ENCODE measurements around the gene ISOC2.
A peak's percentile ranks its signal among the peaks of the same experiment; 100 is the strongest.

Gene ISOC2

GRCh38 chr19:55477905-55478304 is 16.5 kb upstream of the ISOC2 start:
- DNase-seq (ENCODE audit: low read depth), result no peak

GRCh38 chr19:55476100-55476775 is 14.8 kb upstream of the ISOC2 start, which contains the start of gene ZNF628:
Gene ZNF628 (plus strand): TSS chr19:55476617. CDS start chr19:55479911, 3,294 bp downstream.
- DNase-seq (ENCODE audit: low read depth), result peak; percentile 81

- no peak for DNase-seq (ENCODE audit: low read depth)
Measured at GRCh38 chr19:55474269-55475265, 13.1 kb upstream of the ISOC2 start.

DNA sequence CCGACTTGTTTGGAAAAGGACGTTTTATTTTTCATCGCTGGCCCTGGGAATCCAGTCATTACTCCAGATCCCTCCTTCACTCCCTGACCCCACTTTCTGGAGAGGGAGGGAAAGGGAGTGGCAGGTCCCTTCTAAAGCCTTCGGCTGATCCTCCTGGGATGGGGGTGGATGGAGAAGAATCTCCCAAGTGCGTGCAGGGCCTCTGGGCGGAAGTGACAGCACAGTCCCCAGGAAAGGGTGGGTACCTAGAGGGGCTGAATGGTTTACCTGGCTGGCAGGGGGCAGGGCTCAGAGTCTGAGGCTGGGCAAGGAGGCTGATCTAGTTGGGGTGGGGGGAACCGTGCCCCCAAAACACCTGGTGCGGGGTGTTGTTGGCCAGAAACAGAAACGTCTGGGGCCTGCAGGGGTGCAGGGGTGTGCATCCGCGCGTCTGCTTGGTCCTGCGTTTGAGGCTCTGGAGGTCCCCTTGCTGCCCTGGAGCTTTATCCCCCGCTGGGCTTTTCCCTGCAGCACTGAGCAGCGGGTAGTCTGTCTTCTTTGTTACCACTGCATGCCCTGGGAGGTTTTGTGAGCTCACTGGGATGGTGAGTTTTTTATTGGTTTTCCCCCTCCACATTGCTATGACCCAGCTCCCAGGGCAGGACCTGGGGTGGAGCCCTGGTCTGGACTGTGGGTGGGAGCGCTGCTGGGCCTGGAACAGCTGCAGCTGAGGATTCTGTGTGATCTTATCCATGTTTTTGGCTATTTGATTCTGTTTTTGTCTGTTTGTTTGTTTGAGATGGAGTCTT is 12.0 kb upstream of the ISOC2 start:
- DNase-seq (ENCODE audit: low read depth), result no peak

DNA sequence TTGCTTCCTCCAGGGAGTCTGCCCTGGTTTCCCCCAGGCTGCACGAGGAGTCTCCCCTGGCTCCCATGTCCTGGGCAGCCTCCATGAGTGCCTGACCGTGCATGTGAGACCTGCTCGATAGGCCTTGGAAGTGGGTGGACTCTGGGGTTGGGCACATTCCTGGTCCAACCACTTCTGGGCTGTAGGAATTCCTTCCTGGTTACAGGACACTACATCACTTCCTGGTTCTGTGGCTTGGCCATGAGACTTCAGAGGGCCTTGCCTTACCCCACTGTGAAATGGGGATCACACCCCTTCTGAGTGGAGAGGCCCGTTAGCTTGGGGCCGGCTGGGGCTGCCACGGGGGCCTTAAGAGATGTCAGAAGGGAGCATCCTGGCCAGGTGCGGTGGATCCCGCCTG is 11.0 kb upstream of the ISOC2 start:
- DNase-seq (ENCODE audit: low read depth), result no peak

GRCh38 chr19:55471266-55471665 is 9.8 kb upstream of the ISOC2 start:
- DNase-seq (ENCODE audit: low read depth), result no peak

- no peak for DNase-seq (ENCODE audit: low read depth)
Measured at GRCh38 chr19:55468054-55468393, 6.6 kb upstream of the ISOC2 start.

- no peak for DNase-seq (ENCODE audit: low read depth)
Measured at GRCh38 chr19:55467236-55468053, 6.0 kb upstream of the ISOC2 start.

DNA sequence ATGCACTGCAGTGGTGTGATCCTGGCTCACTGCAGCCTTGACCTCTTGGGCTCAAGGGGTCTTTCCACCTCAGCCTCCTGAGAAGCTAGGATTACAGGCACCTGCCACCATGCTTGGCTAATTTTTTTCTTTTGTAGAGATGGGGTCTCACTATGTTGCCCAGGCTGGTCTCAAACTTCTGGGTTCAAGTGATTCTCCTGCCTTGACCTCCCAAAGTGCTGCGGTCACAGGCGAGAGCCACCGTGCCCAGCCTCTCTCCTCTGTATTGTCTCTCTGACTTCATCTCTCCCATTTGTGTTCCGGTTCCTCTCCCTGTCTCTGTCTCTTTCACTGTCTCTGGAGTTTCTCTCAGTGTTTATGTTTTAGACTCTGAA is 4.8 kb upstream of the ISOC2 start:
- DNase-seq (ENCODE audit: low read depth), result no peak

DNA sequence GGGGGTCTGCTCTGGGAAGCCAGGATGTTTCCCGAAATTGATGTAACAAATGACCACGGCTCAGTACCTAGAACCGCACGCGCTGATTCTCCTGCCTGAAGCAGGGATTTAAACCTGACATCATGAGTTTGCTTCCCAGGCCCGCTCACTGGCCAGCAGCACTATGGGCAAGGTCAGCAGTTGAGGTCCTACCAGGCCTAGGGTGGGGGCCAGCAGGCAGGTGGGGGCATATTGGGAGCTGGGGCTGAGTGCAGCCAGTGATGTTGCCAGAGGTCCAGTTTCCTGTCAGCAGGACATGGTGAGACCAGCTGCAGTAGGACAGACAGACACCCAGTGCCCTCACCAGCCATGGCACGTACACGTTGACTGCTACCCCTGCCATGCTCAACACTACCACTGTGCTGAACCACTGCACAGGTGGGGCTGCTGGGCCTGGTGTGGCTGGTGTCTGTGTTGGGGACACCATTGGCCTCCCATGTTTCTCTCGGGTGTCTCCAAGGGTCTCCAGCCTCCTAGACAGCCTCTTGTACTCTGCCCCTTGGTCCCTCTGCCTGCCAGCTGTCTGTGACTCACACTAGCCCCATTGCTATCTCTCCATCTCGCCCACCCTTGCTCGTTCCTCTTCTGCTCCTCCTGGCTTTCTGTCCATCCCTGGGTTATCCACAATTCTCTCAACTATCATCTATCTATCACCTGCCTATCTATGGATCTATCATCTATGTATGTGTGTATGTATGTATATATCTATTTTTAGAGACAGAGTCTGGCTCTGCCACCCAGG is 4.2 kb upstream of the ISOC2 start:
- no peak for DNase-seq (ENCODE audit: low read depth)

DNA sequence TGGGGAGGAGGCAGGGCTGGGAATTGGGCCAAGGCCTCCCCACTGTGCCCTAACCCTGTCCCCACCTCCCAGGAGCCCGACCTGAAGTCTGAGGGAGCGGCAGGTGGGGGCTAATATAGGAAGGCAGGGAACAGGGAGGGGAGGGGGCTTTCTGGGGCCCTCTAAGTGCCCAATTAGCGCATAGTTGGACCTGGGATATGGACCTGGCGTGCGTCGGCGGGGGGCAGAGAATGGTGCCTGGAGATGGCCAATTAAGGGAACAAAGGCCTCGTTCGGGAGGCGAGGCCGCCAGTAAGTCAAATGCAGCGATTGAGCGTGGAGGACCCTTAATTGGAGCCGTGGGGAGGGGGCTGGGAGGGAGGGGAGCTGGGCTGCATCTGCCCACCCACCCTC is 3.2 kb upstream of the ISOC2 start, which contains the start of gene C19orf85:
Gene C19orf85, minus strand, starts transcription at position 90 of the 393 bp plus-strand sequence. CDS start 197 bp downstream, outside the sequence.
- DNase-seq (ENCODE audit: low read depth), result no peak

DNA sequence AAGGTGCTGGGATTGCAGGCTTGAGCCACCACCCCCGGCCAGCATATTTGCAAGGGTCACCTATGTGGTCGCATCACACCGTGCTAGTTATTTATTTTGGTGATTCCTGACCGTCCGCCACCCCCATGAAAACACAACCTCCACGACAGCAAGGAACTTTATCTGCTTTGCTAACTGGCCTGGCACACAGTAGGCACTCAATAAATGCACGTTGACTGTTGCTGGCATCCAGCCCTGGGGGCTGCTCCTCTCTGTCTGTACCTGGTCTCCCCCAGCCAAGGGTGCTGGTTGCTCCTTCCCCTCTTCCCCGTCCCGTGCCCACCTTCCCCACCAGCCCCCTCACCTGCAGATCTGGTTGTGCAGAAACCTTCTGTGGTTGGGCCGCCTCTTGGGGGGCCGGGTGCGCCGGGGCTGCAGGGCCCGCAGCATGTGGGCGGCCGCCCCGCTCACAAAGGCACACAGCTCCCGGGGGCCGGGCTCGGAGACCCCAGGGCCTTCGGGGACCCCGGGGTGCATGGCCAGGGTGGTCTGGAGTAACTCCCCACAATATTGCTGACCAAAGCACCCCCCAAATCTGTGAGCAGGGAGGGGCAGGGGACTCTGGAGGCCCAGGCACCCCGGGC is 2.7 kb upstream of the ISOC2 start:
- no peak for DNase-seq (ENCODE audit: low read depth)

GRCh38 chr19:55463583-55464031 is 2.2 kb upstream of the ISOC2 start:
- DNase-seq (ENCODE audit: low read depth), result no peak

GRCh38 chr19:55462722-55463121 is 1.3 kb upstream of the ISOC2 start:
- no peak for DNase-seq (ENCODE audit: low read depth)

DNA sequence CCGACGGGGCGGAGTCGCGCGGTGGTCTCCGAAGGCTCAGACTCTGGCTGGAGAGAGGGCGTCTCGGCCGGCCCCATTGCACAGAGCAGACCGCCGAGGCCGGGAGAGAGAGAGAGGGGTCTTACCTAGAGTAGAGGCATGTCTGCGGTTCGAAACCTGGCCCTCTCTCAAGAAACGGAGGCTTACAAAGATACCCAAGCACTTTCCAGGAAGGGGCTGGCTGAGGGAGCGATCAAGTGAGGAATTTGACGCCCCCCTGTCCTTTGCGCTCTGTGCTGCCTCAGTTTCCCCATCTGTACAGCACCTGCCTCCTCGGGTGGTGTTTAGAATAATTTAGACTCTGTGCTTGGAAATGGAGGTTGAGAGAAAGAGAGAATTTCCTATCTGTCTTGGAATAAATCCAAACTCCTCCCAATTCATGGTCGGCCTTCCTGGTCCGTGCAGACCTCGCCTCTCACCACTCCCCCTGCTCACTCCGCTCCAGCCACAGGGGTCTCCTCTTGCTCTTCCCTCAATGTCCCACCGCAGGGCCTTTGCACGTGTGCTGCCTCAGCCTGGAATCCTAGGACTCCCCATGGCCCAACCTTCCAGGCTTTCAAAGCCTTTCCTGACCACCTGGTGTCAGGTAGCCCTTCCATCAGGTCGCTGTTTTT is 658 bp upstream of the ISOC2 start:
- DNase-seq (ENCODE audit: low read depth), result no peak

- DNase-seq (ENCODE audit: low read depth), result peak; percentile 45
Measured at GRCh38 chr19:55460670-55461258, 678 bp downstream of the ISOC2 start.

- no peak for DNase-seq (ENCODE audit: low read depth)
Measured at GRCh38 chr19:55459950-55460657, 1.3 kb downstream of the ISOC2 start.

GRCh38 chr19:55459551-55459949 is 1.9 kb downstream of the ISOC2 start:
- DNase-seq (ENCODE audit: low read depth), result no peak

Measured in GM04503 (cell line).